CD1c-positive myeloid dendritic cell (primary cell): ENCODE data around the gene KCNC1.

Source experiments
- DNase-seq: peaks from one replicate; pipeline ENCODE4 v3.0.0-alpha.2; 2016; ENCODE audit errors: extremely low spot score

Gene KCNC1

DNA sequence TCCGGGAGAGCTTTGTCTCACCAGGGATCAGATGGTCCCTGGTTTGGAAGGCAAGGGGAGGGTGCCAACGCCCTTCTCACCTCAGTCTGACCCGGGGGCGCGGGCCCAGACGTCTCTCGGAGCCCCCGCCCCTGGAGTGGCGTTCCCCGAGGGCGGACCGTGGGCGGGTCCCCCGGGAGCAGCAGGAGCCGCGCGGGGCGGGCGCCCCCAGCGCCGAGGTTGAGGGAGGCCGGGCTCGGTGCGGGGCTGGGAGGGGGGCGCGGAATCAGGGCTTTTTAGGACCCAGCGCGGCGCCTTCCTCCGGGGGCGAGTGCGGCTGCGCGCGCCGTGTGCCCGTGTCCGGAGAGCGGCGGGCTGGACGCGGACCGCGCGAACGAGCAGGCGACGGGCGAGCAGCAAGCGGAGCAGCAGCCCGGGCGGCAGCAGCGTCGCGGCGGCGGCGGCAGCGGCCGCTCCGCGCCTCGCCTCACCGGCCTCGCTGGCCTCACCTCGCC lies at the start of gene KCNC1:
KCNC1 (plus strand) TSS at position 364 of the 494 bp plus-strand sequence. CDS start 1,222 bp downstream, outside the sequence.
- no peak for DNase-seq

DNA sequence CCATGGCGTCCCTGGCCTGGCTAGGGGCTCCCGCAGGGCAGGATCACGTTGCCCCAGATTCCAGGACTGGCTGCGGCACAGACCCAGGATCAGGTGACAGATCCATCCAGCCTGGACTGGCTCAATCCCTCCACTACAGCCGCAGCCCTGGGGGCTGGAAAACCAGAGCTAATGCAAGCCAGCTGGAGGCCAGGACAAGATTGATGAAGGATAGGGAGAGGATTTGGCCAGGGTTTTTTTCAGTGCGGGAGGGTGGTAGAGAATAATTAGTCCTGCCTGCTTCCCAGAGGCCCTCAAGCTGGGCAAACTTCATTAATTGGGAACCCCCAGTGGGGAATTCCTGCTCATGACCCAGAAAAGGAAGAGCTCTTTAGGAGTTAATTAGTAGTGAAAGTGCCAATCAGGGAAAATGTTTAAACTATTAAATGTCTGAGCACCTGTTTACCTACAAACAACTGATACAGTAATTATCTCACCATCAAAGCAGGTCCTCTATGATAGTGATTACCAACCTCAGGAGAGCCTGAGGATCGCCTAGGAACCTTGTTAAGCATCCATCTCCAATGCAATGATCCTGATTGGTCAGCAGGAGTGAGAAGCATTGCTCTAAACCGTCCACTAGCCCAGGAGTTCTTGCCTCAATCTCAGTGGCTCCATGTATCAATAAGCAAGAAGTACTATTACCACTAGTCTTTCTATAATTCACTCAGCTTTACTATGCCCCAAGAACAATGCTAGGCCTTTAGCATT lies 48.2 kb upstream of the KCNC1 start:
- DNase-seq, result no peak

DNA sequence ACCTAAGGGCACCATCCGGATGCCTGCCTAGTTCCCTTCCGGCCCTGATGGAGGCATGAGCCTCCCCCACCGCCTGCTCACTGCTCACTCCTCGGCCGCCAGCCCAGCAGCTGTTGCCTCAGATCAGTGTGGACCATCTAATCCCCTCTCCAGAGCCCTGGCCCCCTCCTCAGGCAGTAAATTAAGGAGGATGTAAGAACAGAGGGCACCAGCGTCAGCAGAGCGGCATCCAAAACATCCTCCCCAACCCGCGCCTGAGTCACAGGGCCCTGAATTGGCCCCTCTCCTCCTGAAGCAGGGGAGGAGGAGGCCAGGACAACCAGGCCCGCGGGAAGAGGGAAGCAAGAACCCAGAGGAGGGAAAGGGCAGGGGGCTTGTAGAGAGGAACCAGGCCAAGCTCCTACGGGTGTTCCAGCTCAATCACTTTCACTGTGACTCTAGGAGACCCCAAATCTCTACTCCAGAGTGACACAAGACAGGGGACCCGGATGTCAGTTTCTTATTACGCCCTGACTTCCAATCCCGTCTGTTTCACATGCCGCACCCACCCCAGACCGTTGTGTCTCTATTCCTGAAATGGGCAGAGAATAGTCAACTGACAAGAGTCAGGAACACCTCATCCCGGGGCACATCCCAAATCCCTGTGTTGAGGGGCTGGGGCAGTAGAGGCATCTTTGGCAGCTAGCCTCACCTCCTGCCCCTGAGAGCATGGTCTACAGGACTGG lies 46.5 kb upstream of the KCNC1 start:
- no peak for DNase-seq

DNA sequence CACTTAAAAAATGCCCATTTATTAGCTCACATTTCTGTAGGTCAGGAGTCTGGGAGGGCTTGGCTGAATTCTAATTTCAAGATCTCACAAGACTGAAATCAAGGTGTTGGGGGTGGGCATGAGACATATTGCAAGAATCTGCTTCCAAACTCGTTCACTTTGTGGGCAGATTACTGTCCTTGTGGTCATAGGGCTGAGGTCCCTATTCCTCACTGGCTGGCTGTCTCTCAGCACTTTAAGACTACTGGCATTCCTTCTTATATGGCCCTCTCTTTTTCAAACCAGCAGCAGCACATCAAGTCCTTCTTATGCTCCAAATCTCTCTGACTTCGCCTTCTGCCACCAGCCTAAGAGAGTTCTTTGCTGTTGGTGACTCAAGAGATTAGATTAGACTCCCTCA lies 43.0 kb upstream of the KCNC1 start:
- DNase-seq, result no peak

DNA sequence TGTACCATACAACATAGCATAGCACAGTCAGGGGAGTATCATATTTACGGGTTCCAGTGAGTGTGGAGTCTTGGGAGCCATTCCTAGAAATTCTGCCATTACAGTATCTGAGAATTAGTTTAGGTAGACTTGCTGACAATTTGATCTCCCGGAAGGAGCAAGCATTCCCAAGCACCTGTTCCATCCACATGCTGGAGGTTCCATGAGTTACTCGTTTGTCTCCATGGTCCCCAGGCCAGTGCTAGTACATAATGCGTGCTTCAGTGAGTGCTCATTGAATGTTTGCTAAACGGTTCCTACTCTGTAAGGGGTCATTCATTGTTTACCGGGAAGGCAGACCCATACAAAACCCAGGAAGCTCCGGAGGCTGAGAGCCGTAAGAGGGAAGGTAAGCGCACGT lies 42.6 kb upstream of the KCNC1 start:
- no peak for DNase-seq

DNA sequence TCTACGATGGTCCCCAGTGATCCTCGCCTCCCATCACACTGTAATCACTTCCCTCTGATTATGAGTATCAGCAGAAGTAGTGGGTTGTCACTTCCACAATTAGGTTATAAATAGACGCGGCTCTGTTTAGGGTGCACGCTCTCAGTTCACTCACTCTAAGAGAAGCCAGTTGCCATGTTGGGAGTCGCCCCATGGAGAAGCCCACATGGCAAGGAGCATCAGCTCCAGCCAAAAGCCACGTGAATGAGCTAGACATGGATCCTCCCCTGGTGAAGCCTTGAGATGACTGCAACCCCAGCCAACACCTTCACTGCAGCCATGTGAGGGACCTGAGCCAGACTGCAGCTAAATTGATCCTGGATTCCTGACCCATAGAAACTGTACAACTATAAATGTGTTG lies 41.6 kb upstream of the KCNC1 start:
- DNase-seq, result peak; percentile 8

DNA sequence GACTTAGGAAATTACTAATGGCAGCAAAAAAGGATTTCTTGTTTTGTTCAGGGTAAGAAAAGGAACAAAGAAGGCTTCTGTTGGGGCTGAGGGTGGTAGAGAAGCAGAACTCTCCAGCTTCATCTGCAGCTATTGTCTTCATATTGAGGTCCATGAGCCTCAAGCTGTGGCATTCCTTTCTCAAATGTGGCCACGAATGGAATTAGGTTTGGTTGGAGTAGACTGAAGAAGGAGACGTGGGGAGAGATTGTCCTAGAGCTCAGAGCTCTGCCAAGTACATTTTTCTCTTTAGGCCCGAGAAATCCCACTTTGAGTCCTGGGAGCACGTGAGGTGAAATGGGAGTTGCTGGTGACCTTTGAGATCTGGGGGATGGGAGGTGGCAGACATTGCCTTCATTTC lies 41.0 kb upstream of the KCNC1 start:
- no peak for DNase-seq

DNA sequence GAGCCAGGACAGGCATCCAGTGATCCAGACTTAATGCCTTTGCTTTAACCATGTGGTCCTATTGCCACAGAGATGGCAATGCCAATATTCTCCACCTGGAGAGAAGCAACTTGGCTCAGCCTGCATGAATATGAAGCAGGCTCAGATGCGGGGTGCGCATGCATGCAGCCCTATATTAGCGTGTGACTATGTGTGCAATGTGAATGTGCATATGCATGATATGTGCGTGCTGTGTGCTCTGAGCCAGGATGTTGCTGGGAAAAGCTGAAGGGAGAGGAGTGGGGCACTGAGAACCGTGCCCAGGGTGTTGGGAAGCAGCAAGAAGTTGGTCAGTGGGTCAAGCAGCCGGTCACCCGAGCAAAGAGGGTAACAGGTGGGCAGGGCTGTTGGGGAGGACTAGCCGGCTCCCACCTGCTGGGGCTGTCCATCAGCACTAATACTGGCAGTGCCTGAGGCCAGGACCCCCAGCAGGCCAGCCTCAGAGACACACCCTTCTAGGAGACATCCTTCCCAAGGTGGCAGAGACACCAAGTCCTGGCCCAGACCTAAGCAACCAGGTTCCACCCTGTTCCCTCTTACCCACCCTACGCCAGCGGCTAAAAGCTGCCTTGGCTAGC lies 40.0 kb upstream of the KCNC1 start:
- no peak for DNase-seq

DNA sequence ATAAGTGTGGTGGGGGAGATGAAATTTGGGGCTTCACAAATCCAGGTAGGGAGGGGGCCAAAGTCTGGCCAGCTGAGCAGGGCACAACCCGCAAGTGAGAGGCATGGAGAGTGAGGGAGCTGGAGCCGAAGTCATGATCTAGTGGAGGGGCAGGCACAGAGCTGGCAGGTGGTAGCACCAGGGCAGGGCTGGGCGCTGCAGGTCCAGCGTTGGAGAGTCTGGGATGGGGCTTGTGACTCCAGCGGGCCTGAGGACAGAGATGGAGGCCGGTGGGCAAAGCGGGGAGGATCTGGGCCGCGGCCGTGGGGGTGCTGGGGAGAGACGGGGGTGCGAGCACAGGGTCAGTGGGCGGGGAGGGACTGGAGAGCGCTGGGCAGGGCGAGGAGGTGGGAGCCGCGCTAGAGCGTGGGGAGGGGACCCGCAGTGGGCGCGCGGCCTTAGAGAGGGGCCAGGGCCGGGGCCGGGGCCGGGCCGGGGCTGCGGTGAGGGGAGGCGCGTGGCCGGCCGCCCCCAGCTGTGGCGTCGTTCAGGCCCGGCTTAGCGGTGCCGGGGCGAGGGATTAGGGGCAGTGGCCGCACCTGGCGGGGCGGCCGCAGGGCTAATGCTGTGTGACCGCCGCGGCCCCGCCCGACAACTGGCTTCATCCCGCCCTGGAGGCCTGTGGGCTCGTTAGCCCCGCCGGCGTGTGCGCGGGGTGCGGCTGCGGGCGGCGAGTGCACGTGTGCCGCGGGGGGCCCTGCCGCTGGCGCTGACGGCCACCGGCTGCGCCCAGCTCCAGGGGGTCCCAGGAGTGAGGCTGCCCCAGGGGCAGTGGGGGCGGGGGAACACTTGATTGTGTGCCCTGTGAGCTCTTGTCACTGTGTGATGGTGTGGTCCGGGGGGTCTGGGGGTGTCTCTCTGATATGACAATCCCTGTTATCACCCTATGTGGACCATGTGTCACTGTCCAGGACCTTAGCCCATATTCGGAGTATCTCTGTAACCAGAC lies 38.8 kb upstream of the KCNC1 start:
- DNase-seq, result no peak

DNA sequence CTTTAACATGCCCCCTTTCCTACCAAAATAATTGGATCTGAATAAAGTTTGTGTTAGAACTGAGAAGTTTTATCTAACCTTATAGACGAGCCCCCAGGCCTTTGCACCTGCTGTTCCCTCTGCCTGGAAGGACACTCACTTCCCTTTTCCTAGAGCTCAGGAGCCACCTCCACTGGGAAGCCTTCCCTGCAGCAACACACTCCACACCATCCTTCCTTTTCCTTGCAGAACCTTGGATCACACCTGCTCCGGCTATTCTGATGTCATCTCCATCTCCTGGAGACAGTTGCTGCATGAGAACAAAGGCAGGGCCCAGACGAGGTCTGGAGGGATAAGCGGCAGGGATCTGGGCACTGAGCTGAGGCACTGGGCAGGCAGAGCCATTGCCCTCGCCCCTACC lies 37.8 kb upstream of the KCNC1 start:
- DNase-seq, result no peak

DNA sequence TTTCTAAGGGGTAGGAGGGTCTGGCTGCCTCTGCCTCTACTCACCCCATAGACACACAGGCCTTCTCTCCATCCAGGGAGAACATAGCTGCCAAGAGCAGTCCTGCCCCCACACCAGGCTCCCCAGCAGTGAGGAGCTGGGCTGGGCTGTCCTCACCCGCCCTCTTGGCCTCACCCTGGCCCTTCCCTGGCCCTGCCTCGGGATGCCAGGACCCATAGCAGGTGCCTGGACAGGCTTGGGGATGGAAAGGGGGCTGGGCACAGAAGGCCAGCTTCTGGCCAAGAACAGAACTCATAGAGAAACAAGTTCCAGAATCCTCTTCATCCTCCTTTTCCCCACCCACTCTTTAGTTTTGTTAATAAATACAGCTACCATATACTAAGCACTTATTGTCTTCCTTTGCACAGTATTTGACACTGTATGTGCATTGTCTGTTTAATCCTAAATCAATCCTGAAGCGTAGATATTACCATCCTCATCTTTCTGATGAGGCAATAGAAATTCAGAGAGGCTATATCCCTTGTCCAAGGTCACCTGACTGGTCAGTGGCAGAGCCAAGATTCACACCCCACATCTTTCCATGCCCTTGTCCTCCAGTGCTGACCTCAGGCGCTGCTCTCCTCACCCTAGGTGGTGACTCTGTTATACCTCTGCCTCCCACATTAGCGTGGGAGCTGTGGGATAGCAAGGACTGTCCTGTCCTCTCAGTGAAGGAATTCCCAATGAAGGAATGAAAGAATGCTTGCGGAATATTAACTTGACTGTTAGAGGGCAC lies 37.2 kb upstream of the KCNC1 start:
- no peak for DNase-seq

DNA sequence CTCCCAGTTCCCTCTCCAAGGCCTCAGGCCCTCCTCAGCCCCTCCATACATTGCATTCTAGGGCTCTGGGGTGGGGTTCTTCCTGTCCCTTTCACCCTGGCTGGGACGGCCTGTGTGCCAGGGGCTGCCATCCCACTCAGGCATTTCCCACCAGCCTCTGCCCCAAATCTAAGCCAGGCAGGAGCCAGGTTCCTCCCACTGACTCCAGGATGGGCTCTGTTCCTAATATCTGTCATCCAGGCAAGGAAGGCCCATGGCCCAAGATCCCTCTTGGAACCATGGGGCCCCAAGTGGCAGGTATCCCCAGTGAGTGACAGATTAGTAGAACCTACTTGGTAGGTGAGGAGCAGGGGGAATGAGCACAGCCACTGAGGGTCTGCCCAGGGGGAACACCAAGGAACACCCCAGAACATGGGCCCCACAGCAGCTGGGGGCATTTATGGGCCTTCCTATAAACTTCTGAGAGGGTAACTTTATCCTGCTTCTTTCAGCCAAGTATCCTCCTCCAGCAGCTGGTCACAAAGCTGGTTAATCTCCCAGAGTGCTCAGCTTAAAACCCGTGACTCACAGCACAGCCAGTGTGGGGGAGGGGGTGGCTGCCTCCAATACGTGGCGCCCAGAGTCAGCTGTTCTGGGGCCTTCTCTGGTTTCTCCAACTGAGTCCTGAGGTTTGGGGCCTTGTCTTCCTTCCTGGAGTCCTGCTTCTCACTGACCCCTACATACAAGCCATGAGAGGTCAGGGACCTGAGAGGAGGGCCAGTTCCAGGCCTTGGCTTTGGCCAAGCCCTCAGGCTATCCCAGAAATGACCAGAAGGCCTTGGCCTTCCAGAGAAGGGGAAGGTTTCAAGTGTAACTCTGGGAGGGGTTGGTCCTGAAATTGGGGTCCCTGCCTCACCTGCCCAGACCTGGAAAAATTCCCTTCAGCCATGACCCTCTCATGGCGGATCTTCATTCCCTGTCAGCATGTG lies 35.1 kb upstream of the KCNC1 start:
- no peak for DNase-seq

DNA sequence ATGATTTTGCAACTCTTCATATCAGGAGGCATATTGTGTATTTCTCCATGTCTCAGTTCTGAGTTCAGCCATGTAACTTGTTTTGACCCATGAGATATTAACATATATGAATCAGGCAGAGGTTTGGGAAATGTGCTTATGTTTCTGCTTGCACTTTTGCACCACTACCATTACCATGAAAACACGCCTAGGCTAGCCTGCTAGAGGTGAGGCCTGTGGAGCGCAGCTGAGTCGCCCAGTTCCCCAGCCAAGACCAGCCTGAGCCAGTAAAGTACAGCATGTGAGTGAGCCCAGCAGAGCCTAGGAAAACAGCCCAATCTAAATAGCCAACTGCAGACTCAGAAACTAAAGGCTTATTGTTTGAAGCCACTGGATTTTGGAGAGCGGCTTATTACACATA lies 33.6 kb upstream of the KCNC1 start:
- DNase-seq, result no peak

DNA sequence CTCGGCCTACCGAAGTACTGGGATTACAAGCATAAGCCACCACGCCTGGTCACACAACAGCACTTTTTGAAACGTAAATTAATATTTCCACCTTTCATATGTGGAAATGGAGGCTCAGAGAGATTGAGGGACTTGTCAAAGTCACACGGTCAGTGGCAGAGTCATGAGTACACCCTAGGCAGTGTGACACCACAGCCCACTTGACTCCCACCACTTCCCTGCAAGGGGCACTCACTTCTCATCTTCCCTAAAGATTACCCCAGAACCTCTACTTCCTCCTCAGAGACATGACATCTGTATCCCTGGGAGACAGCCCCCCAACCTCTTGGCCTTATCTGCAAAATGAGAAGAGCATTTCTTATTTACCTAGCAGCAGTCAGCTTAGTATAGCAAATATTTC lies 31.7 kb upstream of the KCNC1 start:
- peak; percentile 22 for DNase-seq

DNA sequence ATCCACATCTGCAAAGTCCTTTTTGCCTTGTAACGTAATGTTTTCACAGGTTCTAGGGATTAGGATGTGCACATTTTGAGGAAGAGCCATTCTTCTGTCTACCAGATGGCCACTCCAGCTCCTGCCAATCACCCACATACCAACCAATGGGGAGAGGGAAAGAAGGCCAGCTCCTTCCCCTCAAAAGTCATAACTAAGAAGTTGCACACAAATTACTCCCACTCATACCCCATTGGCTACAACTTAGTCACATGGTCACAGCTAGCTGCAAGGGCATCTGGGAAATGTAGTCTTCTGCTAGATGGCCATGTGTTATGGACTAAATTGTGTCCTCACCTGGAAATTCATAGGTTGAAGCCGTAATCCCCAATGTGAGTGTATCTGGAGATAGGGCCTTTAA lies 30.6 kb upstream of the KCNC1 start:
- peak; percentile 55 for DNase-seq

DNA sequence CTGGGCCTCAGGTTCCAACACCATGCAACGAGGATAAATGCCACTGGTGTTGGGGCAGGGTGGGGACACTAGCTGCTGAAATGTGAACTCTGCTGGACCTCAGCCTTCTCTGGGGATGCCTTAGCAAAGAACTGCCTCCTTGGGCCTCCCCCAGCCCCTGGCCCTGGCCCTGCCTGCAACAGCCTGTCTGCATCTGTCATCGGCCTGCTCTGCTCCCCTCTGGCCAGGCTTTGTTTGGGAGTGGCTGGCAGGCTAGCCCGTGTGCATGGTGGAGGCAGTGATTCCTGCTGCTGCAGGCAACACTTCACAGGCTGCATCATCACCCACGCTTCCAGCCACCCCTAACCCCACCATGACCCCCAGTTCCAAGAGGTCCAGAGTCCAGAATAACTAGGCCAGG lies 26.8 kb upstream of the KCNC1 start:
- no peak for DNase-seq

DNA sequence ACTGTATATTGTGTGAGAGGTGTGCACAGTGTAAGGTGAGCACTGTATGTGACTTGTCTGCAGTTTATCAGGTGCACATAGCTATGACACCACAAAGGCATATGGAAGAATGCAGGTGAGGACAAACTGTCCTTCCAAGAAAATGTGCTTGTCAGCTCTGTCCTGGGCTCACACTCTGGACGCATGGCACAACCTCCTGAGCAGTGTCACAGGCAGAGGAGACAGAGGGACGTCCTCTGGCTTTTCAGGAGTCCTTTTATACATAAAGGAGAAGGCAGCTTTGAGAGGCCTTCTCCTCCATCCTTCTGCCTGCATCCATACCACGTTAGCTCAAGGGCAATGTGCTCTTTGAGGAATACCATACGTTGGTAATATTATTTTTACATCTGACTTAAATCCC lies 22.7 kb upstream of the KCNC1 start:
- DNase-seq, result no peak

DNA sequence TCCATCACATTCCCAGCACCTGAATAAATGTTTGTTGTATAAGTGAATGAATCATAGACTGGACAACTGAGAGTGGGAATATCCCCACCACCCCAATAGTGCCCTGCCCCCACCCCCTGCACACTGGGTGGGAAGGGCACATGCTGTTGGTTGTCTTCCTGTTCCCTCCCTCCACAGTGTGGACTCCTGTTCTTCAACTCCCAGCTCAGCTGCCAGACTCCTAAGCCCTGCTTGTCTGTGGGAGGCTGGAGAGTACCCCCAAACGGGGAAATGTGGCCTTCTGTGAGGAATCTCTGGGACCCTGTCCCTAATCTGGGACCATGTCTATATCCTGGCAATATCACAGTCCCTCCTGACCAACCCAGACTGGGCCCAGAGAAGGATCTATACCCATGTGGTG lies 20.7 kb upstream of the KCNC1 start:
- no peak for DNase-seq

DNA sequence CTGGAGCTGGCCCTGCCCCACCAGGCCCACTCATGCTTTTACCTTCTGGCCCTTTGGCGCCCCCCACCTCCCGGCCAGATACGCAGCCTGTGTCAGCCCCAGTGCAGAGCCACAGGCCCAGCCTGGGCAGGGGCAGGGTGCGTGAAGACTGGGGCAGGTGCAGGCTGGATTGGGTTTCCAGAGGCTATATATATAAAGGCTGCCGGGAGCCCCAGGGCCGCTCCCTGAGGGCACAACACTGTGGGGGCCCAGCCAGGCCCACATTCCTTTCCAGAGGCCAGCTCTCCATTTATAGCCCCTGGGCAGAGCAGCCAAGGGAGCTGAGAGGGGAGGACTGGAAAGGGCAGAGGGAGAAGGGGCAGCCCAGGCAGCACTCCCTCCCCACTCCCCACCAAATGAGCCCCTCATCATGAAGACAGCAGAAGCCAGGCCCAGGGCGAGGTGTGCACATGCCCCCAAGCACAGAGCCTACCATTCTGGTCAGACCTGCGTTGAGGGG lies 20.2 kb upstream of the KCNC1 start:
- DNase-seq, result no peak

DNA sequence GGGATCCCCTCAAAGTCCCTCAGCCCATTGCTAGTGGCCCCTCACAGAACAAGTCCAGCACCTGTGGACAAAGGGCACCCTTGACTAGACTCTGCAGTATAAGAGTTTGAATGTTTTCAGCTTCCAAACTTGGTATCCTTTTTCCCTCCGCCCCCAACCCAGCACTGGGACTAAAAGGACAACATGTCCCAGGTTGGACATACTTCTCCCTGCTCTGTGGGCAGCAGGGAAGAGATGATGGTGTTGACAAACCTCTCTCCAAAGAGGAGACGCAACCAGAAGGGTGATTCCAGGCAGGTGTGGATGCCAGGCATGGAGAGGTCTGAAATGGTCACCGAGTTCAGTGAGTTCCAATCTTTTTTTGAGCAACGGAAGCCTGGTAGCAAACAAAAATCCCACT lies 19.7 kb upstream of the KCNC1 start:
- no peak for DNase-seq
